Small intestine (tissue), 7 donors: ENCODE data around the gene TCEAL1. TPM values are rescaled to one million over a fixed set of nuclear protein-coding genes. Genes with fewer than 3 reads are reported as not detected.
"Not testable (repeated sequence)": the region's sequence is repeated elsewhere in the genome, so short reads cannot be mapped to it uniquely, and the experiment has no call there.

Source experiments
- DNase-seq, 2 donors: peaks; one replicate each; pipeline versions ENCODE4 v3.0.0 to v3.0.0-alpha.2; 2013
- FAIRE-seq: peaks from 2 replicates; lab custom pipeline; 2012; peaks lifted over from hg19 to GRCh38; lab: Jason Lieb, UNC
- H3K27ac ChIP-seq, 3 donors: one replicate each; pipeline ENCODE4 v1.5.1; 2013; ENCODE audit warnings: low read length in 2 of 3, mild to moderate bottlenecking in 2 of 3, control low read depth in 1 of 3, inconsistent platforms in 1 of 3, low read depth in 1 of 3, moderate library complexity in 1 of 3
- H3K27me3 ChIP-seq, 3 donors: one replicate each; pipeline ENCODE4 v1.6.1; 2013; ENCODE audit warnings: low read length in 3 of 3, inconsistent platforms in 1 of 3; ENCODE audit not compliant: control insufficient read depth in 3 of 3, insufficient read depth in 3 of 3
- H3K36me3 ChIP-seq, 3 donors: one replicate each; pipeline ENCODE4 v1.6.1; 2013; ENCODE audit warnings: low read length in 3 of 3, inconsistent platforms in 1 of 3, low read depth in 1 of 3, mild to moderate bottlenecking in 1 of 3, moderate library complexity in 1 of 3; ENCODE audit not compliant: control insufficient read depth in 3 of 3, insufficient read depth in 2 of 3
- H3K4me1 ChIP-seq, 3 donors: one replicate each; pipeline ENCODE4 v1.6.1; 2013; ENCODE audit warnings: low read length in 2 of 3, inconsistent platforms in 1 of 3, low read depth in 1 of 3, mild to moderate bottlenecking in 1 of 3, moderate library complexity in 1 of 3; ENCODE audit not compliant: control insufficient read depth in 3 of 3, insufficient read depth in 2 of 3
- H3K4me3 ChIP-seq, 3 donors: one replicate each; pipeline ENCODE4 v1.5.1; 2013; ENCODE audit warnings: low read length in 3 of 3, control low read depth in 1 of 3, inconsistent platforms in 1 of 3, low read depth in 1 of 3, mild to moderate bottlenecking in 1 of 3, moderate library complexity in 1 of 3
- H3K9me3 ChIP-seq, 2 donors: one replicate each; pipeline ENCODE4 v1.6.1; 2013; ENCODE audit warnings: low read depth in 1 of 2, low read length in 1 of 2; ENCODE audit not compliant: control insufficient read depth in 2 of 2, insufficient read depth in 1 of 2
- WGBS, 3 donors: extraction: QIAGEN DNeasy Blood & Tissue Kit; methylation state at CpG; one replicate each; pipeline ENCODE4 v1.1.7; 2013; 5-methylcytosine and 5-hydroxymethylcytosine counted together
- polyA plus RNA-seq, 4 donors: library from polyadenylated mRNA; stranded (reverse) in 3 of 4; unstranded in 1 of 4; fragments of 200-250 nt in 3 of 4; fragments of 120-200 nt in 1 of 4; gene quantifications; one replicate each; pipeline versions ENCODE4 v1.2.1 to v1.2.3, GENCODE V29; 2013
- donor health status: healthy with polysubstance abuse.
- donor health status: control.
- donor health status: control.
- donor health status: Bipolar disorder and iron deficiency.
- donor health status: healthy.

TCEAL1 gene
- polyA plus RNA-seq, 4 donors = 17.9 to 33.0 (median 26.9) TPM

GRCh38 chrX:103640401-103641155 lies 11.8 kb downstream of the TCEAL1 start:
- Histone ChIP-seq H3K27me3 (no peaks in the 10 kb centered on the region), H3K36me3 (no peaks in the 10 kb centered on the region), H3K9me3 (no peaks in the 10 kb centered on the region), H3K4me3 (no peak overlapping the region), H3K27ac (no peak overlapping the region), H3K4me1 (no peaks in the 10 kb centered on the region)
- FAIRE-seq = no peak
- no peak for DNase-seq
- 51 to 79% (median 73%) methylated on average over 4 of the region's 4 CpGs for WGBS, 3 donors

- H3K36me3 ChIP-seq = no peaks in the 10 kb centered on the region
- H3K4me3 ChIP-seq = no peak overlapping the region
- no peak for DNase-seq
- WGBS, 3 donors = 63 to 85% (median 79%) methylated on average over 1 of the region's 1 CpG
- H3K9me3 ChIP-seq = no peaks in the 10 kb centered on the region
- H3K27ac ChIP-seq = no peak overlapping the region
- H3K27me3 ChIP-seq = no peaks in the 10 kb centered on the region
- no peak for FAIRE-seq
- no peaks in the 10 kb centered on the region for H3K4me1 ChIP-seq
Observed at GRCh38 chrX:103644125-103644524, 15.3 kb downstream of the TCEAL1 start.

- H3K36me3 ChIP-seq = no peaks in the 10 kb centered on the region
- H3K4me1 ChIP-seq = no peaks in the 10 kb centered on the region
- DNase-seq = no peak
- FAIRE-seq = no peak
- H3K9me3 ChIP-seq = no peaks in the 10 kb centered on the region
- WGBS, 3 donors = 69 to 86% (median 70%) methylated on average over 1 of the region's 1 CpG
- no peak overlapping the region for H3K27ac ChIP-seq
- no peak overlapping the region for H3K4me3 ChIP-seq
- H3K27me3 ChIP-seq = no peaks in the 10 kb centered on the region
Observed at GRCh38 chrX:103647630-103648029, 18.9 kb downstream of the TCEAL1 start.

GRCh38 chrX:103651151-103651773 lies 22.5 kb downstream of the TCEAL1 start:
- Histone ChIP-seq H3K9me3 (no peaks in the 10 kb centered on the region), H3K27me3 (no peaks in the 10 kb centered on the region), H3K4me1 (no peaks in the 10 kb centered on the region), H3K4me3 (no peak overlapping the region), H3K36me3 (no peaks in the 10 kb centered on the region), H3K27ac (no peak overlapping the region)
- DNase-seq (peak in 1 of 2 donors; percentile 5), FAIRE-seq (no peak)
- WGBS, 3 donors = 86 to 89% (median 86%) methylated on average over 2 of the region's 2 CpGs

GRCh38 chrX:103655230-103656000 lies 26.6 kb downstream of the TCEAL1 start:
- WGBS, 3 donors = 89 to 96% (median 95%) methylated on average over 4 to 7 of the region's 7 CpGs
- not testable (repeated sequence) for FAIRE-seq, H3K27me3 ChIP-seq, DNase-seq, H3K36me3 ChIP-seq, H3K9me3 ChIP-seq, H3K27ac ChIP-seq, H3K4me1 ChIP-seq, H3K4me3 ChIP-seq

- Histone ChIP-seq H3K27me3 (no peaks in the 10 kb centered on the region), H3K4me1 (no peaks in the 10 kb centered on the region), H3K36me3 (no peaks in the 10 kb centered on the region), H3K27ac (no peak overlapping the region), H3K9me3 (no peaks in the 10 kb centered on the region), H3K4me3 (no peak overlapping the region)
- no peak for FAIRE-seq
- 25 to 56% (median 37%) methylated on average over 3 of the region's 3 CpGs for WGBS, 3 donors
- DNase-seq = no peak
Observed at GRCh38 chrX:103656617-103657016, 27.8 kb downstream of the TCEAL1 start.

GRCh38 chrX:103657066-103657465 lies 28.3 kb downstream of the TCEAL1 start:
- not testable (repeated sequence) for H3K27me3 ChIP-seq, H3K36me3 ChIP-seq, FAIRE-seq, H3K4me3 ChIP-seq, DNase-seq, H3K27ac ChIP-seq, H3K9me3 ChIP-seq, H3K4me1 ChIP-seq
- 81 to 96% (median 88%) methylated on average over 2 of the region's 2 CpGs for WGBS, 3 donors

GRCh38 chrX:103658681-103659433 lies 30.1 kb downstream of the TCEAL1 start:
- no peak for FAIRE-seq
- Histone ChIP-seq H3K36me3 (no peaks in the 10 kb centered on the region), H3K27me3 (peaks cover 0 to 6% (median 0%) of the 10 kb centered on the region in 3 donors), H3K4me3 (no peak overlapping the region), H3K27ac (no peak overlapping the region), H3K9me3 (no peaks in the 10 kb centered on the region), H3K4me1 (no peaks in the 10 kb centered on the region)
- 56 to 81% (median 68%) methylated on average over 5 of the region's 5 CpGs for WGBS, 3 donors
- no peak for DNase-seq
